GM18517 (cell line): ENCODE results near the gene AP3B1.

Source experiments
- ATAC-seq: cut with Tn5 transposase; IDR thresholded peaks from one replicate; pipeline ENCODE4 v1.9.1; 2021; ENCODE audit warnings: mild to moderate bottlenecking, moderate library complexity; ENCODE audit not compliant: unreplicated experiment

The AP3B1 gene

GRCh38 chr5:78294248-78295034 lies at the start of gene AP3B1:
Gene AP3B1, minus strand, starts transcription at chr5:78294698. Its CDS starts 119 bp downstream, at chr5:78294579.
- peak; percentile 82 for ATAC-seq

GRCh38 chr5:78341440-78341839 lies 46.9 kb upstream of the AP3B1 start:
- ATAC-seq, result no peak

- no peak for ATAC-seq
Measured at GRCh38 chr5:78339617-78340436, 45.3 kb upstream of the AP3B1 start.

GRCh38 chr5:78336698-78337097 lies 42.2 kb upstream of the AP3B1 start:
- no peak for ATAC-seq

- no peak for ATAC-seq
Measured at GRCh38 chr5:78335976-78336375, 41.5 kb upstream of the AP3B1 start.

GRCh38 chr5:78334811-78335210 lies 40.3 kb upstream of the AP3B1 start:
- no peak for ATAC-seq

- ATAC-seq, result no peak
Measured at GRCh38 chr5:78331523-78332080, 37.1 kb upstream of the AP3B1 start.

GRCh38 chr5:78328585-78329173 lies 34.2 kb upstream of the AP3B1 start:
- no peak for ATAC-seq

- no peak for ATAC-seq
Measured at GRCh38 chr5:78327761-78328510, 33.4 kb upstream of the AP3B1 start.

GRCh38 chr5:78326930-78327329 lies 32.4 kb upstream of the AP3B1 start:
- no peak for ATAC-seq

GRCh38 chr5:78323241-78323640 lies 28.7 kb upstream of the AP3B1 start:
- ATAC-seq, result no peak

- no peak for ATAC-seq
Measured at GRCh38 chr5:78320401-78320800, 25.9 kb upstream of the AP3B1 start.

- ATAC-seq, result no peak
Measured at GRCh38 chr5:78318337-78318736, 23.8 kb upstream of the AP3B1 start.

- no peak for ATAC-seq
Measured at GRCh38 chr5:78317515-78317914, 23.0 kb upstream of the AP3B1 start.

- ATAC-seq, result no peak
Measured at GRCh38 chr5:78308703-78309102, 14.2 kb upstream of the AP3B1 start.

GRCh38 chr5:78300464-78301045 lies 6.1 kb upstream of the AP3B1 start:
- no peak for ATAC-seq

GRCh38 chr5:78295035-78295961 lies 800 bp upstream of the AP3B1 start:
- peak; percentile 16 for ATAC-seq

- no peak for ATAC-seq
Measured at GRCh38 chr5:78293851-78294247, 649 bp downstream of the AP3B1 start.

- no peak for ATAC-seq
Measured at GRCh38 chr5:78291687-78292086, 2.8 kb downstream of the AP3B1 start.
